ENCODE results near the gene XYLB.

The XYLB gene

GRCh38 chr3:38457111-38458003, 110.8 kb downstream of the XYLB start:
- DNase-seq, result no peak

GRCh38 chr3:38458796-38459498, 112.4 kb downstream of the XYLB start:
- no peak for DNase-seq

- DNase-seq, result no peak
These were observed 113.0 kb downstream of the XYLB start for GRCh38 chr3:38459499-38460048.

DNA sequence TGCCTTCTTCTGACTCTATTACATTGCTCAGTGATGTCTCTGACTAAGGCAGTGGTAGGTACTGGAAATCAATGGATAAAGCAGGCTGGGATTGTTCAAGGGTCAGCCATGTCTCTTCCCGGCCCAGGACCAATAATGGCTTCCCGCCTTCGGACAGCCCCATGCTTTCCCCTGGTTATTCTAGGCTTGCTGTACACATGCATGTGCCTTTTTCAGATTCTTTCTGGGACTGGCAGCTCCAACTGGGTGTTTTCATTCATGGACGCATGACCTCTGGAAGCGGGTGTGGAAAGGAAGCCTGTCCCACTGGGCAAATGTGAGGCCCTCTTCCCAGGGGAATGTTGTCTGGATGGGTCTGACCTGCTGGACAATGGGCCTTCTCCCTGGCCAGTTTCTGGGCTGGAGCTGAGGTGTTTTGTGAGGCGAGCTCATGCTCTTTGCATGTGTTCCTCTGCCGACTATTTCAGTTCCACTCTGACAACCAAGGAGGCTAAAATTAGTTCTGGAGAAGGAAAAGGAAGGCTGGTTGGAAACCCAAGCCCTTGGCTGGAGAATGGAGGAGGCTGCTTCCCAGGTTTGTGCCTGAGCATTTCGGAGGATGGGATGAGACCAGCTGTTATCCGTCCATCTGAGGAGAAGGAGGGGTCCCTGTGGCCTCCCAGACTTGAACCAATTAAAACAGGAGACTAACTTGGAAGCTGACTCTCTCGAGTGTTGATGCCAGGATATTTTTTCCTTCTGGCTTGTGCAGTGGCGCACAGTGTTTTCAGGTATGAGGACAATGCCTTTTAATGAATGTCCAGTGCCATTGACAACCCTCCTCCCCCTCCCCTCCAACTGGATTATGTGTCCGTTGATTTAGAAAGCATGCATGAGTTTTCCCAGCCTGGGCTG, 114.0 kb downstream of the XYLB start:
- no peak for DNase-seq
